Liver (tissue), 3 donors: ENCODE data around the gene ZNF674.

Experiments used
- ATF3 ChIP-seq: IDR thresholded peaks from 2 replicates; pipeline ENCODE4 v1.6.1; 2016; ENCODE audit warnings: antibody characterized with exemption
- CTCF ChIP-seq: fragments of 150-350 bp; IDR thresholded peaks from 2 replicates; pipeline ENCODE4 v1.5.1; 2017; ENCODE audit warnings: improper control_type of control experiment, low read depth, low read length; ENCODE audit not compliant: missing input control
- GABPA ChIP-seq, 2 donors: IDR thresholded peaks in 1 of 2; conservative IDR thresholded peaks in 1 of 2; 2 replicates each; pipeline ENCODE4 v1.6.1; 2016; ENCODE audit warnings: antibody characterized with exemption in 2 of 2, mild to moderate bottlenecking in 1 of 2, moderate library complexity in 1 of 2
- JUND ChIP-seq, 2 donors: IDR thresholded peaks; 2 replicates each; pipeline ENCODE4 v1.6.1; 2016; ENCODE audit warnings: antibody characterized with exemption in 2 of 2
- RAD21 ChIP-seq, 2 donors: IDR thresholded peaks; 2 replicates each; pipeline ENCODE4 v1.6.1; 2016; ENCODE audit warnings: antibody characterized with exemption in 2 of 2, mild to moderate bottlenecking in 2 of 2
- REST ChIP-seq: IDR thresholded peaks from 2 replicates; pipeline ENCODE4 v1.6.1; 2016; ENCODE audit warnings: antibody characterized with exemption, mild to moderate bottlenecking
- donor health status: healthy.
- donor health status: healthy.

GRCh38 chrX:46588263-46588662 lies 43.0 kb upstream of the ZNF674 start:
- TF ChIP-seq CTCF (no peak), RAD21 (IDR thresholded peaks at IDR 0.05) (no peak), REST (no peak), JUND (IDR thresholded peaks at IDR 0.05) (no peak), GABPA (IDR thresholded peaks at IDR 0.05 in 1 of 2, conservative IDR thresholded peaks at IDR 0.05 in 1 of 2) (no peak), ATF3 (no peak)
